SK-N-MC (cell line): Measurements from ENCODE around the gene KRTAP12-4.

ENCODE experiments used
- DNase-seq: peaks from one replicate; pipeline ENCODE4 v3.0.0-alpha.2; 2011; ENCODE audit warnings: low read depth, low spot score
- H3K27ac ChIP-seq: fragments of 200-600 bp; sonication (generic); 2 replicates; pipeline ENCODE4 v1.5.1; 2016; ENCODE audit warnings: mixed run types
- H3K36me3 ChIP-seq: fragments of 200-600 bp; sonication (generic); 2 replicates; pipeline ENCODE4 v1.6.1; 2017; ENCODE audit warnings: antibody characterized with exemption, low read length, mixed read lengths; ENCODE audit not compliant: insufficient read depth
- H3K4me3 ChIP-seq: fragments of 200-600 bp; sonication (generic); 2 replicates; pipeline ENCODE4 v1.5.1; 2016
- H3K9ac ChIP-seq: fragments of 200-600 bp; sonication (generic); 2 replicates; pipeline ENCODE4 v1.8.0; 2017; ENCODE audit warnings: mixed run types, mixed read lengths; ENCODE audit not compliant: insufficient read length
- H3K9me3 ChIP-seq: fragments of 200-600 bp; sonication (generic); 2 replicates; pipeline ENCODE4 v1.6.1; 2017; ENCODE audit warnings: low read depth, mild to moderate bottlenecking, antibody characterized with exemption, low read length, moderate library complexity, mixed read lengths
- EZH2 ChIP-seq: fragments of 200-600 bp; sonication (generic); IDR thresholded peaks from one replicate; pipeline ENCODE4 v1.6.1; 2017; ENCODE audit warnings: antibody characterized with exemption
- FOXP2 ChIP-seq: optimal IDR thresholded peaks from 2 replicates; pipeline ENCODE3; 2011; ENCODE audit warnings: mild to moderate bottlenecking, moderate library complexity; ENCODE audit not compliant: insufficient read depth; ENCODE audit errors: extremely low read length, control extremely low read depth
- POLR2AphosphoS5 ChIP-seq: IDR thresholded peaks from 2 replicates; pipeline ENCODE4 v1.6.1; 2012; ENCODE audit warnings: mild to moderate bottlenecking, low read depth, low read length, borderline replicate concordance

KRTAP12-4 gene

GRCh38 chr21:44682580-44683151, 28.2 kb upstream of the KRTAP12-4 start:
- Histone ChIP-seq H3K9ac (no peak overlapping the region), H3K27ac (no peak overlapping the region), H3K36me3 (peaks cover 18% of the 10 kb centered on the region; the same call in 1 of the 2 replicates), H3K4me3 (no peak overlapping the region), H3K9me3 (no peaks in the 10 kb centered on the region)
- DNase-seq: no peak
- TF ChIP-seq FOXP2: no peak
- no peak for TF ChIP-seq EZH2
- TF ChIP-seq POLR2AphosphoS5: no peak

- TF ChIP-seq POLR2AphosphoS5: no peak
- no peak for TF ChIP-seq EZH2
- TF ChIP-seq FOXP2: no peak
Measured at GRCh38 chr21:44681861-44682579, 27.6 kb upstream of the KRTAP12-4 start, which contains the start of gene KRTAP12-1. Gene KRTAP12-1, minus strand, starts transcription at chr21:44682163. Its CDS starts 40 bp downstream, at chr21:44682123.

DNA sequence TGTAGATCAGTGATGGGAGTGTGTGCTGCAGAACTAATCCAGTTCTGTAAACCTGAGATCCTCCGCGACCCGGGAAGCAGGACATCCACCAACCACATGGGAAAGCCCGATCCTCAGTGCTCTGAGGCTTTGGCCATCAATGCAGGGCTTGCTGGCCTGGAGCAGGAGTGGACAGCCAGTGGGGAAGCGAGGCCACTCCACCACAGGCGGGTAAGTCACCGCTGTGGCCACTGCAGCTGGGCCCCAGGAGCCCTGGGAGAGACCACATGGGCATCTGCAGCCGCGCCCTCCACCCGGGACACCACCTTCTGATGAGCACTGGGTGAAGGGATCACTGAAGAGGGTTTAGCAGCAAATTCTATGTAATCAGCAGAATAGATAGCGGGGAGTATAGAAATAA, 26.7 kb upstream of the KRTAP12-4 start:
- no peak overlapping the region for H3K27ac ChIP-seq
- H3K4me3 ChIP-seq: no peak overlapping the region
- H3K36me3 ChIP-seq: peaks cover 14% of the 10 kb centered on the region; the same call in 1 of the 2 replicates
- no peak for DNase-seq
- no peak for TF ChIP-seq POLR2AphosphoS5
- no peak for TF ChIP-seq EZH2
- TF ChIP-seq FOXP2: no peak
- no peaks in the 10 kb centered on the region for H3K9me3 ChIP-seq
- H3K9ac ChIP-seq: no peak overlapping the region

More at GRCh38 chr21:44681861-44682579, 27.6 kb upstream of the KRTAP12-4 start, which contains the start of gene KRTAP12-1:
- Histone ChIP-seq H3K9me3 (no peaks in the 10 kb centered on the region), H3K27ac (no peak within 1 kb of the TSS), H3K9ac (no peak within 1 kb of the TSS), H3K4me3 (no peak within 1 kb of the TSS), H3K36me3 (peaks cover 17% of the 10 kb centered on the region; the same call in 1 of the 2 replicates)
- no peak for DNase-seq

DNA sequence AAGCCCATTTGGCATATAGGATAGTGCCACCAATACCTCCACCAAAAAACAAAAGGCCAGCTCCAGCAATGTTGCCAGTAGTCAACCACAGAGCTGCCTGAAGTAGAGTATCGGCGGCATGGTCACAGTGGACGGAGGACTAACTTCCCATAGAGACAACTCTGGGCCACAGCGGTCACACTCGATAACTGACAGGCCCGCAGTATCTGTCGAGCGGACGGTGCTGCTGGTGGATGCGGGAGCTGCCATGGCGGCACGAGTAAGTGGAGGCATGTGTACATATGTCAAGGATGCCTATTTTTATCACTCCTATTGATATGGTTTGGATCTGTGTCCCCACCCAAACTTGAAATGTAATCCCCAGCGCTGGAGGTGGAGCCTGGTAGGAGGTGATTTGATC, 23.4 kb upstream of the KRTAP12-4 start:
- H3K4me3 ChIP-seq: no peak overlapping the region
- peaks cover 14% of the 10 kb centered on the region; the same call in 1 of the 2 replicates for H3K36me3 ChIP-seq
- TF ChIP-seq EZH2 (no peak), POLR2AphosphoS5 (no peak), FOXP2 (no peak)
- H3K9ac ChIP-seq: no peak overlapping the region
- no peak overlapping the region for H3K27ac ChIP-seq
- peaks cover 2% of the 10 kb centered on the region; the same call in 1 of the 2 replicates for H3K9me3 ChIP-seq
- DNase-seq: no peak

- TF ChIP-seq EZH2 (no peak), POLR2AphosphoS5 (no peak), FOXP2 (no peak)
- H3K27ac ChIP-seq: no peak overlapping the region
- no peak overlapping the region for H3K4me3 ChIP-seq
- DNase-seq: no peak
- H3K9me3 ChIP-seq: peaks cover 15% of the 10 kb centered on the region
- H3K36me3 ChIP-seq: peaks cover 11% of the 10 kb centered on the region; the same call in 1 of the 2 replicates
- no peak overlapping the region for H3K9ac ChIP-seq
Measured at GRCh38 chr21:44671911-44672310, 17.5 kb upstream of the KRTAP12-4 start.

DNA sequence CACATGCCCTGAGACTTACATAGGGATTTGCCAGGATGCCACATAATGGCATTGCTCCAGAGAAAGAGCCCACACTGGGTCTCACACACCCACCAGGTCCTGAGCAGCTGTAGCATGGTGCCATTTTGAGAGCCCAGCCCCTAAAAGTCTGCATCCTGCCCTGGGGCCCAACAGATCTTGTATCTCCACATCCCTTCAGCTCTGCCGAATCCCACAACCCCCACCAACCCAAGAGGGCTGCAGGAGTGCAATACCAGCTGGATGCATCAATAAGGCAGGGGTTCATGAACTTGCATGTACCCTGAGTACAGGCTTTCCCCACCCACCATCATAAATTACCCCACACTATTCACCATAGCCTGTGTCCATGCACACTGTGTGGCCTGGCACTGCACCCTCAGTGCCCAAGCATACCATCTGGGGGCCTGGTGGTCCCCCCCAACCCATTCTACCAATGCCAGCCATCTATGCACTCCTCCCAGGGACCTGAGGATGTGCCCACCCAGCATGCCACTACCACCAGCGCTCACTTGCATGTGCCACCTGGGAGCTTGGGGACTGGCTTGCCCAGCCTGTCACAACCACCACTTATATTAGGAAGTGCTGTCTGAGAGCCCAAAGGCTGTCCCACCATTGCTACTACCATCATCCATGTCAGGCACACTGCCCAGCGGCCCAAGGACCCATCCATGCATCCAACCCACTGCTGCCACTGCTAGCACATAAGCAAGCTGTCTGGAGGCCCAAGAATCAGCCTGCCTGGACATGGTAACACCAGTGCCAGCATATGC, 16.4 kb upstream of the KRTAP12-4 start:
- TF ChIP-seq EZH2 (no peak), POLR2AphosphoS5 (no peak), FOXP2 (no peak)
- Histone ChIP-seq H3K27ac (no peak overlapping the region), H3K36me3 (peaks cover 18% of the 10 kb centered on the region; the same call in 1 of the 2 replicates), H3K9ac (no peak overlapping the region), H3K4me3 (no peak overlapping the region), H3K9me3 (peaks cover 15% of the 10 kb centered on the region)
- DNase-seq: no peak

GRCh38 chr21:44667612-44668011, 13.2 kb upstream of the KRTAP12-4 start:
- Histone ChIP-seq H3K9me3 (peaks cover 16% of the 10 kb centered on the region), H3K27ac (no peak overlapping the region), H3K4me3 (no peak overlapping the region), H3K36me3 (peaks cover 18% of the 10 kb centered on the region; the same call in 1 of the 2 replicates), H3K9ac (no peak overlapping the region)
- no peak for DNase-seq
- TF ChIP-seq POLR2AphosphoS5 (no peak), FOXP2 (no peak), EZH2 (no peak)
